ENCODE measurements around the gene GRIK5.

GRIK5 gene

DNA sequence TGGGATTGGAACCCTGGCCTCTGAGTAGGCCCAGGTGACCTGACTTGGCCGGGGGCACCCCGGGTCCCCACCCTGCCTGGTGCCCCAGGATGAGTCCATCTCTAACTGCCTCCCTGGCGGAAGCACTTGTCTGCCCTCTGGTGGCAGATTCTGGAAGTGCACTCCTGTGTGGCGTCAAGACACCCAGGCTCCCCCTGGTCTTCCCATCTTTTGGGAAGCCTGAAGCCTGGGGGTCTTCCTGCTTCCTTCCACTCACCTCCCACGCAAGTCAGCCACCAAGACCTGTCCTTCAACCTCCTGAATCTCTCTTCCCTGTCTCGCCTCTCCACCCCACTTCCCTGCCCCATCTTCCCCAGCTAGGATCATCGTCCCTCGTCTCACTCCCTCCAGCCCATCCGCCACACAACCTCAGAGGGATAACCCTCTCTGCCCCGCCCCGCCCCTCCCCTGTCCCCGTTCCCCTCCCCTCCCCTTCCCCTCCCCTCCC lies 118.3 kb downstream of the GRIK5 start (continued):
- TF ChIP-seq SP2 (tag by site-specific recombination; IDR thresholded peaks at IDR 0.05) (0 out of 2 replicates have a peak, but pooled peaks have one; percentile 17), ZNF366 (tag by site-specific recombination; conservative IDR thresholded peaks at IDR 0.05) (no peak; the same call in none of the 2 replicates), ZNF660 (tag by site-specific recombination; IDR thresholded peaks at IDR 0.05) (no peak), ZNF596 (tag by site-specific recombination; IDR thresholded peaks at IDR 0.05) (no peak), ZNF394 (tag by site-specific recombination; IDR thresholded peaks at IDR 0.05; ENCODE audit: borderline replicate concordance) (no peak), ZBTB20 (tag by site-specific recombination; IDR thresholded peaks at IDR 0.05) (peak; percentile 30; the same call in 1 of the 2 replicates), ZNF132 (tag by site-specific recombination; IDR thresholded peaks at IDR 0.05; ENCODE audit: borderline replicate concordance) (no peak), KLF16 (tag by site-specific recombination; IDR thresholded peaks at IDR 0.05) (peak; percentile 90), OVOL3 (tag by site-specific recombination; IDR thresholded peaks at IDR 0.05) (no peak), ZNF214 (tag by site-specific recombination; IDR thresholded peaks at IDR 0.05; ENCODE audit: borderline replicate concordance) (no peak), ZBTB8A (tag by site-specific recombination; IDR thresholded peaks at IDR 0.05) (no peak), ZNF623 (tag by site-specific recombination; IDR thresholded peaks at IDR 0.05) (no peak), ZNF324 (tag by site-specific recombination; IDR thresholded peaks at IDR 0.05) (no peak; the same call in 1 of the 2 replicates), ZNF239 (tag by site-specific recombination; IDR thresholded peaks at IDR 0.05) (no peak), ZNF785 (tag by site-specific recombination; IDR thresholded peaks at IDR 0.05) (no peak), BCL11B (tag by site-specific recombination; IDR thresholded peaks at IDR 0.05; ENCODE audit: low read depth) (peak; percentile 42; the same call in 1 of the 2 replicates), ZNF121 (tag by site-specific recombination; IDR thresholded peaks at IDR 0.05) (no peak), ZNF585B (tag by site-specific recombination; IDR thresholded peaks at IDR 0.05) (no peak), SALL2 (tag by site-specific recombination; IDR thresholded peaks at IDR 0.05; ENCODE audit: borderline replicate concordance) (no peak), SP3 (tag by site-specific recombination; IDR thresholded peaks at IDR 0.05) (peak; percentile 69), ZFHX2 (tag by site-specific recombination; conservative IDR thresholded peaks at IDR 0.05) (0 out of 2 replicates have a peak, but pooled peaks have one; percentile 23), ZNF2 (tag by site-specific recombination; IDR thresholded peaks at IDR 0.05) (no peak), ZNF560 (tag by site-specific recombination; IDR thresholded peaks at IDR 0.05; ENCODE audit: borderline replicate concordance) (no peak), ZNF174 (tag by site-specific recombination; IDR thresholded peaks at IDR 0.05) (no peak), KLF9 (tag by site-specific recombination; IDR thresholded peaks at IDR 0.05; ENCODE audit: low read depth) (no peak), ZNF670 (tag by site-specific recombination; IDR thresholded peaks at IDR 0.05; ENCODE audit: low read depth) (no peak)
- TF ChIP-seq, protein P1, sequence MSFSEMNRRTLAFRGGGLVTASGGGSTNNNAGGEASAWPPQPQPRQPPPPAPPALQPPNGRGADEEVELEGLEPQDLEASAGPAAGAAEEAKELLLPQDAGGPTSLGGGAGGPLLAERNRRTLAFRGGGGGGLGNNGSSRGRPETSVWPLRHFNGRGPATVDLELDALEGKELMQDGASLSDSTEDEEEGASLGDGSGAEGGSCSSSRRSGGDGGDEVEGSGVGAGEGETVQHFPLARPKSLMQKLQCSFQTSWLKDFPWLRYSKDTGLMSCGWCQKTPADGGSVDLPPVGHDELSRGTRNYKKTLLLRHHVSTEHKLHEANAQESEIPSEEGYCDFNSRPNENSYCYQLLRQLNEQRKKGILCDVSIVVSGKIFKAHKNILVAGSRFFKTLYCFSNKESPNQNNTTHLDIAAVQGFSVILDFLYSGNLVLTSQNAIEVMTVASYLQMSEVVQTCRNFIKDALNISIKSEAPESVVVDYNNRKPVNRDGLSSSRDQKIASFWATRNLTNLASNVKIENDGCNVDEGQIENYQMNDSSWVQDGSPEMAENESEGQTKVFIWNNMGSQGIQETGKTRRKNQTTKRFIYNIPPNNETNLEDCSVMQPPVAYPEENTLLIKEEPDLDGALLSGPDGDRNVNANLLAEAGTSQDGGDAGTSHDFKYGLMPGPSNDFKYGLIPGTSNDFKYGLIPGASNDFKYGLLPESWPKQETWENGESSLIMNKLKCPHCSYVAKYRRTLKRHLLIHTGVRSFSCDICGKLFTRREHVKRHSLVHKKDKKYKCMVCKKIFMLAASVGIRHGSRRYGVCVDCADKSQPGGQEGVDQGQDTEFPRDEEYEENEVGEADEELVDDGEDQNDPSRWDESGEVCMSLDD (tag by site-specific recombination; IDR thresholded peaks at IDR 0.05): peak; percentile 83
- TF ChIP-seq, protein P2, sequence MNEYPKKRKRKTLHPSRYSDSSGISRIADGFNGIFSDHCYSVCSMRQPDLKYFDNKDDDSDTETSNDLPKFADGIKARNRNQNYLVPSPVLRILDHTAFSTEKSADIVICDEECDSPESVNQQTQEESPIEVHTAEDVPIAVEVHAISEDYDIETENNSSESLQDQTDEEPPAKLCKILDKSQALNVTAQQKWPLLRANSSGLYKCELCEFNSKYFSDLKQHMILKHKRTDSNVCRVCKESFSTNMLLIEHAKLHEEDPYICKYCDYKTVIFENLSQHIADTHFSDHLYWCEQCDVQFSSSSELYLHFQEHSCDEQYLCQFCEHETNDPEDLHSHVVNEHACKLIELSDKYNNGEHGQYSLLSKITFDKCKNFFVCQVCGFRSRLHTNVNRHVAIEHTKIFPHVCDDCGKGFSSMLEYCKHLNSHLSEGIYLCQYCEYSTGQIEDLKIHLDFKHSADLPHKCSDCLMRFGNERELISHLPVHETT (tag by site-specific recombination; IDR thresholded peaks at IDR 0.05): no peak
- TF ChIP-seq, protein P3, sequence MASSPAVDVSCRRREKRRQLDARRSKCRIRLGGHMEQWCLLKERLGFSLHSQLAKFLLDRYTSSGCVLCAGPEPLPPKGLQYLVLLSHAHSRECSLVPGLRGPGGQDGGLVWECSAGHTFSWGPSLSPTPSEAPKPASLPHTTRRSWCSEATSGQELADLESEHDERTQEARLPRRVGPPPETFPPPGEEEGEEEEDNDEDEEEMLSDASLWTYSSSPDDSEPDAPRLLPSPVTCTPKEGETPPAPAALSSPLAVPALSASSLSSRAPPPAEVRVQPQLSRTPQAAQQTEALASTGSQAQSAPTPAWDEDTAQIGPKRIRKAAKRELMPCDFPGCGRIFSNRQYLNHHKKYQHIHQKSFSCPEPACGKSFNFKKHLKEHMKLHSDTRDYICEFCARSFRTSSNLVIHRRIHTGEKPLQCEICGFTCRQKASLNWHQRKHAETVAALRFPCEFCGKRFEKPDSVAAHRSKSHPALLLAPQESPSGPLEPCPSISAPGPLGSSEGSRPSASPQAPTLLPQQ (tag by site-specific recombination; IDR thresholded peaks at IDR 0.05): peak; percentile 70; the same call in 1 of the 2 replicates
- TF ChIP-seq, protein P4, sequence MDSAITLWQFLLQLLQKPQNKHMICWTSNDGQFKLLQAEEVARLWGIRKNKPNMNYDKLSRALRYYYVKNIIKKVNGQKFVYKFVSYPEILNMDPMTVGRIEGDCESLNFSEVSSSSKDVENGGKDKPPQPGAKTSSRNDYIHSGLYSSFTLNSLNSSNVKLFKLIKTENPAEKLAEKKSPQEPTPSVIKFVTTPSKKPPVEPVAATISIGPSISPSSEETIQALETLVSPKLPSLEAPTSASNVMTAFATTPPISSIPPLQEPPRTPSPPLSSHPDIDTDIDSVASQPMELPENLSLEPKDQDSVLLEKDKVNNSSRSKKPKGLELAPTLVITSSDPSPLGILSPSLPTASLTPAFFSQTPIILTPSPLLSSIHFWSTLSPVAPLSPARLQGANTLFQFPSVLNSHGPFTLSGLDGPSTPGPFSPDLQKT (IDR thresholded peaks at IDR 0.05; ENCODE audit: borderline replicate concordance, low read depth, low read length): no peak
- TF ChIP-seq, protein P5, sequence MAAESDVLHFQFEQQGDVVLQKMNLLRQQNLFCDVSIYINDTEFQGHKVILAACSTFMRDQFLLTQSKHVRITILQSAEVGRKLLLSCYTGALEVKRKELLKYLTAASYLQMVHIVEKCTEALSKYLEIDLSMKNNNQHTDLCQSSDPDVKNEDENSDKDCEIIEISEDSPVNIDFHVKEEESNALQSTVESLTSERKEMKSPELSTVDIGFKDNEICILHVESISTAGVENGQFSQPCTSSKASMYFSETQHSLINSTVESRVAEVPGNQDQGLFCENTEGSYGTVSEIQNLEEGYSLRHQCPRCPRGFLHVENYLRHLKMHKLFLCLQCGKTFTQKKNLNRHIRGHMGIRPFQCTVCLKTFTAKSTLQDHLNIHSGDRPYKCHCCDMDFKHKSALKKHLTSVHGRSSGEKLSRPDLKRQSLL (tag by site-specific recombination; IDR thresholded peaks at IDR 0.05): no peak
